NCI-H510A treated with DMSO at 0.1 percent for 48 hours (cell line): ENCODE data around the gene NFE2L2.
"Not testable (repeated sequence)": the region's sequence is repeated elsewhere in the genome, so short reads cannot be mapped to it uniquely, and the experiment has no call there.

Experiments
- DNase-seq: peaks from one replicate; lab custom pipeline; 2025; lab: John Stamatoyannopoulos, UW

The NFE2L2 gene

DNA sequence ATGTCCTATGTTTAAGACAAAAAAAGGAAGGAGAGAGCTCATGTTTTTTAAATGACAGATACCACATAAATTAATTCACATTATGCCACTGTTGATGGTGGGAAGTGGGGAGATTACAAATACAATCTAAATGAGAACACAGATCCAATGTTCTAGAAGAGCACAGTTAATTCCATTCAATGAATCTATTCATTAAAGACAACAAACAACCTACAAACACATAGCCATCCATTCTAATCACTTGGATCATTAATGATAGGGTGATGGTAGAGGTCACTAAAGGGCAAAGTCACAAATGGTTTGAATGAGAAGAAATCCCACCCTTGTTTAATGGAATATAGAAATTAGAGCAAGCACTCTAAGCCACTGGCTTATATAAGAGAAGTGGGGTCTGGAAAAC, 30.3 kb downstream of the NFE2L2 start:
- DNase-seq: no peak

GRCh38 chr2:177232098-177232704, 32.3 kb downstream of the NFE2L2 start:
- no peak for DNase-seq

- DNase-seq: no peak
Measured at GRCh38 chr2:177231270-177231669, 33.3 kb downstream of the NFE2L2 start.

DNA sequence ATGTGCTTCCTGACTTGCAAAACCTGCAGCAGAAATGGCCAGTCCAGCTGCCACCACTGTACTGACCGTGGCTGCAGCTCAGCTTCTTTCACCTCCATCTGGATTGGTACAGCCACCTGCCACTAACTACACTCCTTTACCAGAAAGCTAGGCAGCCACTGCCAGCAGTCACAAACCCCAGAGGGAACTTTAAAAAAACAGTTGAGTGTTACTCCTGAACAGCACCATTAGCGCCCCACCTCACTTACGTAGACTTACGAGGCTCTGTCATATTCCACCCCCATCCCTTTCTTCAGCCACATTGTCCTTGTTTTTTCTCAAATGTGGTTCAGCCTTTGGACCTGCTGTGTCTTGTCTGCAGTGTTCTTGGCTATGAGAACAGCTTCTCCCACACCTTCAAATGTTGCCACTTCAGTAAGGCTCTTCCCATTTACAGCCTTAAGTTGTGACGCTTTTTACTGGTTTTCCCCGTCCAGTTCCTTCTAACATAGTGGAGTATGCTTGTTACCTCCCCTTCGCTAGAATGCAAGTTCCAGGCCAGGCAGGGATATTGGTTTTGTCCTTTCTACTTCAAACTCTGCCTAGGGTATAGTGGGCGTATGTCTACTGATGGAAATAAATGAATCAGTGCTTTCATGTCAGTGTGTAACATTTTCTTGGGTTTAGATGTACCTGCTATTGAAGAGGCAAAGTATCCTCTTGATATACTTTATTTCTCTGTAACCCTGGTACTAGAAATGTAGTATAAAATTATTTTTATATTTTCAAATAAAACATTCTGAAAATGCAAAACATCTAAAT, 34.9 kb downstream of the NFE2L2 start:
- no peak for DNase-seq

DNA sequence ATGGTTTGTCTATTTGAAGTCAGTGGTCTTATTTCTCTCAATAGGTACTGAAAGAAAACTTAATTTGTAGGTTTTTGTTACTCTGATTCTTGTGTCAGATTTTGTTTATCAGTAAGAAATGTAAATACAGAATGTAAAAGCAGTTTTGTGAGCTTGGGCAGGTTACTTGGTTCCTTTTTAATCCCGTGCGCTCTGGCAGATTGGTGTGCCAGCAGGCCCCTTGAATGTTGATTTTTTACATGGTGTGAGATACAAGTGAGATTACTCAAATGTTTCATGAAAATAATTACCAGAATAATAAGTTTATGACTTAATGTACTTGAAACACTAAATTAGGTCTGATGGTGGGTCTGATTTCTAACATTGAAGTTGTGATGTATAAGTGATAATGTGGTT, 38.6 kb downstream of the NFE2L2 start:
- DNase-seq: no peak

DNA sequence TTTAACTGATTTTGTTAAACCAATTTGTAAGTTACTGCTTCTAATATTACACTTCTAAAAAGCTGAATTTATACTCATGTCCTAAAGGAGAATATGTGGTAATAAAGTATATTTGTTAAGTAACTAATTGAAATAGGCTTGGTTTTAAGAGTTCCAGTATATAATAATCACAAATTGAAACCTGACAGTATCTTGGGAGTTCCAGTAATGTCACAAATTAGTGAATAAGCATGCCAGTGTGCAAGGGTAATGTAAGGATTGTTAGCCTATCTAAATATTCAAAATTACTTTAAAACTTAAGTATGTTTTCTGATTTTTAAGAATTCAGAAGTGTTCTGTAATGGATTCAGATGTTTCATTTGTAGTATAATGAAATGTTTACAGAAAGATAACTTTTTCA, 41.1 kb downstream of the NFE2L2 start:
- not testable (repeated sequence) for DNase-seq

- no peak for DNase-seq
Measured at GRCh38 chr2:177221970-177222369, 42.6 kb downstream of the NFE2L2 start.

DNA sequence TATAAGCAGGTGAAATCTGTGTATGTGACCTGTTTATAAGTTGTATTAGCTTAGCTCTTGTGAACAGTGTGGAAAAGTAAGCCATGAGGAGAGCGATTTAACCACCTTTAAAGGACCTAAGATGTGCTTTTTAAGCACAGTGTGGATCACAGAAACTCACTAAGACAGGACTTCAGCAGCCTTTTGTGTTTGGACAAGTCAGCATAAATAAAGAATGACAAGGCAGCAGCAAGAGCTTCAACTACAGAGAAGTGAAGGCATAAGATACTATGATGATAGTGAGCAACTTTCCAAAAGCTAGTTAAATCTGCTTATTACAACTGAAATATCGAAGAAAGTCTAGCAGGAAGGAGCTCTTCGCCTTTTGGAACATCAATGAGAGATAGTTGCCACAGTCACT, 43.0 kb downstream of the NFE2L2 start:
- no peak for DNase-seq

DNA sequence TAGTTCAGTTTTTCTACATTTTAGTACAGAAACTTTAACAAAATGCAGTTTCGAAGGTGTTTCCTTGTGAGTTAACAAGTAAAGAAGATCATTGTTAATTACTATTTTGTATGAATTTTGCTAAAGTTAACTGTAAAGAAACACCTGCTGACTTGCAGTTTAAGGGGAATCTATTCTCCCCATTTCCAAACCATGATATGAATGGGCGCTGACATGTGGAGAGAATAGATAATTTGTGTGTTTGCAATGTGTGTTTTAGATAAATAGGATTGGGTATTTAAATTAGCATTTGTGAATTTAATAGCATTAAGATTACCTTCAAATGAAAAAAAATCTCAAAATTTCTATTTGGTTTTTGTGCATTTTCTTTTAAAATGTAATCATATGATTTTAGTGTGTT, 44.7 kb downstream of the NFE2L2 start:
- DNase-seq: not testable (repeated sequence)

DNA sequence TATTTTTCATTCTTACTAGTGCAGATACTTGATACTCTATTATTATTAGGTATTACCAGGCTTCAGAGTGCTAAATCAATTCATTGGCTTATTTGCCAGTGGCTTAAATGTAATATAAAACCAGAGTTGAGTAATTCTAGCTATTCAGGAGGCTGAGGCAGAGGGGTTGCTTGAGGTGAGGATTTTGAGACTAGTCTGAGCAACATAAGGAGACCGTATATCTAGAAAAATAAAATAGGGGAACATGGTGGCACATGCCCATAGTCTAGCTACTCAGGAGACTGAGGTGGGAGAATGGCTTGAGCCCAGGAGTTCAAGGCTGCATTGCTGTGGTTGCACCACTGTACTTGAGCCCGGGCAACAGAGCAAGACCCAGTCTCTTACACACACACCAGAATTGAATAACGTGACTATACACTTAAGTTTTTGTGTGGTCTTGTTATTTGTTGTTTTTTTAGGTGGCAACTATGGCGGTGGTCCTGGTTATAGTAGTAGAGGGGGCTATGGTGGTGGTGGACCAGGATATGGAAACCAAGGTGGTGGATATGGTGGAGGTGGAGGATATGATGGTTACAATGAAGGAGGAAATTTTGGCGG, 47.2 kb downstream of the NFE2L2 start:
- DNase-seq: no peak

DNA sequence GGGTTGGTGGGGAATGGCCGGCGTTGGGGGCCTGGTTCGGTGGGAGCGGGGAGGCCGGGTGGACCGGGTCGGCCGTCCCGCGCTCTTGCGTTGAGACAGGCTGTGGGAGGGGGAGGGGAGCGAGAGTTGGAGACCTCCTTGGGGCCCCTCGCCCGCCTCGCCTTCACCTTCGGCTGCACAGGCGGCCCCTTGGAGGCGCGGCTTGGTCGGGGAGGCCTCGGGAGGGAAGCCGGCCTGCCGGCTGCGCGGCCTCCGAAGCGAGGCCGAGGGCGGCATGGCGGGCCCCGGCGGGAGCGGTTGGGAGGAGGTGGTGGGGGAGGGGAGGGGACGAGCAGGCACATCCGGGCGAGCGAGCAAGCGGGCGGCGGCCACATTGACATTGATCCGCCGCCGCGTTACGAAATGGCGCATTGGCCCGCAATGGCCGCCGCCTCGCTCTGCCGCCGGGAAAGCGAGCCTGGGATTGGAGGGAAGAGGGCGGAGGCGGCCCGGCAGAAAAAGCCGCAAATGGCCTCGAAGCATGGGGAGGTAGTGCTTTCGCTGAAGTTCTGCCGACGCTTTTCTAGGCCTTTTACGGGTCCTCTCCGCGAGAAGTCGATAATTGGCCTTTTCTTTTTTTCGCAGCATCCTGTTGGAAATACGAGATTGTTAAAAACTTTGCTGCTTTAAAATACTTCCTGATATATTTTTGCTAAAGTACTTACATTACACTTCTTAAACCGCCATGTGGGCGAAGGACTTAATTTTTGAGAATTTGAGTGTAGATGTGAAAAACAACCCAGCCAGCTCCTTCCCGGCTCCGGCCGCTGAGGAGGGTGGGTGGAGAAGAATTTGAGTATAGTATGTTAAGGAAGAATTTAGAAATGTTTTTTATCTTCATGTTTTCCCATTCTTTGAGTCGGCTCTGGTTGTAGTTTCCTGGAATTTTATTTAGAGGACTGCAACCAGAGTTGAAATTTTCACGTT, 51.4 kb downstream of the NFE2L2 start:
- DNase-seq: peak; percentile 91

GRCh38 chr2:177212106-177212890, 52.2 kb downstream of the NFE2L2 start, which contains the start of gene HNRNPA3:
Gene HNRNPA3 (plus strand): TSS chr2:177212794. CDS start chr2:177212800, 6 bp downstream.
- DNase-seq: peak; percentile 99

DNA sequence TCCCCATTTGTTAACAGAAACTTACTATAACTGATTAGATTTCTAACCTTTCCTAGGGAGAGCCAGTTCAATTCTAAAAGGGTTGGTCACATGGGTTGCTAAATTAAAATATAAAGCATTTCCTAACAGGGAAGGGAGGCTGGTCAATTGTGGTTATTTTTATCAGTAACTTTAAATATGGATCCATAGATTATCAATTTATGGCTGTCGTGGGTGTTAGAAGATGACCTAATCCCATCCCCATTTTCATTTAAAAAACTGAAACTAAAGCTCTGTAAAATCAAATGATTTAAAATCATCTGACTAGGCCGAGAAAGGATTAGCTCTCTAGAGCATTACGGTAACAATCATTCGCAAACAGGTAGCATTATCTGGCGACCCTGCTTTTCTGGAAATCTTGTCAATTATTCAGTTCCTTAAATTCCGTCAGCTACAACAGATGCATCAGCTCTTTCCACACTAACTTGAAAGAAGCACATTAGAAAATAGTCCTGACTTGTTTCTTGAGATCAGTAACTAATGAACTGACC, 52.9 kb downstream of the NFE2L2 start:
- peak; percentile 82 for DNase-seq

- peak; percentile 84 for DNase-seq
Measured at GRCh38 chr2:177211169-177211568, 53.4 kb downstream of the NFE2L2 start.

- no peak for DNase-seq
Measured at GRCh38 chr2:177207101-177207500, 57.4 kb downstream of the NFE2L2 start.

DNA sequence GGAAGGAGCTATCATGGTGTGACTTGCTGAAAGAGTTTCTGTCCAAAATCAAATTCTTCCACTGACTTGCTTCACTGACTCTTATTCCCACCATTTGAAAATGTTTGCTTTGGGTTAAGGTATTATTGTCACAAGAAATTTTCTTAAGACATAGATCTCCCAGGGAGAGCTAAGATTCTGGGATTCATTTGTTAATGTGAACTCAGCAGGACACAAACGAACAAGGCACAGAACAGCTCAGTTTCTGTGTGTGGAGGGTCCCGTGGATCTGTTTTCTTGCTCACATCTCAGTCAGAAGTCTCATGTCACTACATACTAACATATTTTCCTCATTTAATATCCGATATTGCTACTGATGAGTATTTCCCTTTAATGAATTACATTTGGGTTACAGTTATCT, 60.1 kb downstream of the NFE2L2 start:
- DNase-seq: no peak

DNA sequence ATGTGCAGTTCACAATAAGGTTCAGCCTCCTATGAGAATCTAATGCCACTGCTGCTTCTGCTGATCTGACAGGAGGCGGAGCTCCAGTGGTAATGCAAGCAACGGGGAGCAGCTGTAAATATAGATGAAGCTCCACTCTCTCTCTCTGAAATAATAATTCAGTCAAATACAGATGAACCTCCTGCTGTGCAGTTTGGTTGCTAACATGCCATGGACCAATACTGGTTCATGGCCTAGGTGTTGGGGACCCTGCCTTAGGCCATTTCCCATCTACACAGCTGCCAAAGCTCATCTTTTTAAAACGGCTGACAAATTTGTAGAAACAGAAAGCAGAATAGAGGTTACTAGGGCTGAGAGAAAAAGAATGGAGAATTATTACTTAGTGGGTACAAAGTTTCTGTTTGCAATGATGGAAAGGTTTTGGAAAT, 62.6 kb downstream of the NFE2L2 start:
- peak; percentile 43 for DNase-seq

DNA sequence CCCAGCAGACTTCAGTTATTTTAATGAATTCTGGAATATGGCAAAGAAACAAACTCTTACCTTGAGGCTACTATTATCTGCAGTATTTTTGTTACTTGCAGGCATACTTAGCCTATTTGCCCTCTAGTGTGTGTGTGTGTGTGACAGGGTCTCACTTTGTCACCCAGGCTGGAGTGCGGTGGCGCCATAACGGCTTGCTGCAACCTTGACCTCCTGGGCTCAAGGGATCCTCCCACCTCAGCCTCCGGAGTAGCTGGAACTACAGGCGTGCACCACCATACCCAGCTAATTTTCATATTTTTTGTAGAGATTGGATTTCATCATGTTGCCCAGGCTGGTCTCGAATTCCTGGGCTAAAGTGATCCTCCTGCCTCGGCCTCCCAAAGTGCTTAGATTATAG, 64.1 kb downstream of the NFE2L2 start:
- DNase-seq: not testable (repeated sequence)

DNA sequence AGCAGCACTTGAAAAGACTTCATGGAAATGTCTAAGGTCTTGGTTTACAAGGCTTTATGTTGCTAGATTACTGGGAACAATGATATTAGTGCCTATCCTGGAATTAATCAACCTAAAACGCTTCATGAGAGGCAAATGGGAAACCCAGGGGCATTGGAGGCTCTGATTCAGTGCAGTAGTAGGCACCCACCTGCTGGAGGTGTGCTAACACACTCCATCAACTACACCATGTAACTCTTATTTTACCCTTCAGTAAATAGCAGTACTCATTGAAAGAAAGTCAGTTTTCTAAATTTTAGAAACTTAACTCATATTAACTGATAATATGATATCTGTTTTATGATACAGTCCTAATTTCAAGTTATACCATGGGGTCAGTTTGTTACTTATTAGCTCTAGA, 69.3 kb downstream of the NFE2L2 start:
- DNase-seq: no peak

DNA sequence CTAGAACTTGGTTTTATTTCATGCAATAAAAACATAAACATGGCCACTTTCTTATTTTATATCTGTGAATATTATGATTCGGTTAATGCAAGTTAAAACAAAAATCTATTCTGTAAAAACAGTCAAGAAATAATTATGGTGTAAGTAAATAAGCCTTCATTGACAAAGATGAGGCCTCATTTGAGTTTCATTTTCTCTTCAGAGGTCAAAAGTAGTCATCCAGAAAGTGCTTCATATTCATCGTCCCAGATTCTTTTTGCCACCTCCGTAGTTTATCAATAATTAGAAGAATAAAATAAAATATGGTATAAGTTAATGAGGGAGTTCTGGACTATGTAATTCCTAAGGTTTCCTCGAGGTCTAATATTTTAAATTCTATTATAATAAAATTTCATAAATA, 71.3 kb downstream of the NFE2L2 start:
- DNase-seq: no peak

- no peak for DNase-seq
Measured at GRCh38 chr2:177192788-177193187, 71.7 kb downstream of the NFE2L2 start.
